Chondrocyte (in vitro differentiated cells): ENCODE results near the gene MED13L. TPM values are rescaled to one million over a fixed set of nuclear protein-coding genes. Genes with fewer than 3 reads are reported as not detected.
A peak's percentile ranks its signal among the peaks of the same experiment; 100 is the strongest.

Experiments
- DNase-seq: peaks from one replicate; pipeline ENCODE4 v3.0.0; 2021; ENCODE audit warnings: mixed read lengths, low spot score
- H3K27ac Mint-ChIP-seq: one replicate; pipeline ENCODE4 v1.8.0; 2021; ENCODE audit warnings: mild to moderate bottlenecking, moderate library complexity, mixed read lengths; ENCODE audit not compliant: unreplicated experiment
- H3K27me3 Mint-ChIP-seq: 2 replicates; pipeline ENCODE4 v1.8.0; 2021; ENCODE audit warnings: low read depth, mixed read lengths
- H3K36me3 Mint-ChIP-seq: 2 replicates; pipeline ENCODE4 v1.8.0; 2021; ENCODE audit warnings: low read depth, mixed read lengths
- H3K4me1 Mint-ChIP-seq: 2 replicates; pipeline ENCODE4 v1.8.0; 2021; ENCODE audit warnings: low read depth, mild to moderate bottlenecking, mixed read lengths
- H3K4me3 Mint-ChIP-seq: one replicate; pipeline ENCODE4 v1.8.0; 2021; ENCODE audit warnings: mild to moderate bottlenecking, moderate library complexity, mixed read lengths; ENCODE audit not compliant: unreplicated experiment
- H3K9me3 Mint-ChIP-seq: 2 replicates; pipeline ENCODE4 v1.8.0; 2021; ENCODE audit warnings: low read depth, mixed read lengths
- CTCF ChIP-seq: fragments of 200-600 bp; sonication (generic); IDR thresholded peaks from 2 replicates; pipeline ENCODE4 v1.5.0; 2021; ENCODE audit warnings: antibody characterized with exemption, mild to moderate bottlenecking, moderate library complexity
- total RNA-seq: library from RNA; stranded (reverse); gene quantifications from 3 replicates; pipeline ENCODE4 v1.2.1, GENCODE V29; 2021

Gene MED13L
- total RNA-seq, 1 donor from 2014 or later = 162 TPM

GRCh38 chr12:116321913-116322312 lies 44.4 kb upstream of the MED13L start:
- Mint-ChIP-seq H3K36me3 (no peaks in the 10 kb centered on the region), H3K4me3 (no peak overlapping the region), H3K27ac (no peak overlapping the region), H3K9me3 (no peaks in the 10 kb centered on the region), H3K27me3 (no peaks in the 10 kb centered on the region), H3K4me1 (peaks cover 46% of the 10 kb centered on the region)
- no peak for DNase-seq
- TF ChIP-seq CTCF = no peak

GRCh38 chr12:116320791-116321217 lies 43.3 kb upstream of the MED13L start:
- TF ChIP-seq CTCF = no peak
- DNase-seq = no peak
- no peaks in the 10 kb centered on the region for H3K9me3 Mint-ChIP-seq
- peak overlapping the region; percentile 91 for H3K27ac Mint-ChIP-seq
- peaks cover 53% of the 10 kb centered on the region for H3K4me1 Mint-ChIP-seq
- H3K36me3 Mint-ChIP-seq = no peaks in the 10 kb centered on the region
- H3K27me3 Mint-ChIP-seq = no peaks in the 10 kb centered on the region
- H3K4me3 Mint-ChIP-seq = no peak overlapping the region

GRCh38 chr12:116319898-116320621 lies 42.6 kb upstream of the MED13L start:
- TF ChIP-seq CTCF = no peak
- Mint-ChIP-seq H3K36me3 (no peaks in the 10 kb centered on the region), H3K27ac (peak overlapping the region; percentile 91), H3K4me3 (peak overlapping the region; percentile 26), H3K9me3 (no peaks in the 10 kb centered on the region), H3K4me1 (peaks cover 53% of the 10 kb centered on the region), H3K27me3 (no peaks in the 10 kb centered on the region)
- no peak for DNase-seq

GRCh38 chr12:116319233-116319897 lies 41.9 kb upstream of the MED13L start:
- Mint-ChIP-seq H3K27me3 (no peaks in the 10 kb centered on the region), H3K9me3 (no peaks in the 10 kb centered on the region), H3K4me1 (peaks cover 56% of the 10 kb centered on the region), H3K36me3 (no peaks in the 10 kb centered on the region), H3K27ac (peak overlapping the region; percentile 91), H3K4me3 (peak overlapping the region; percentile 26)
- no peak for TF ChIP-seq CTCF
- DNase-seq = no peak

GRCh38 chr12:116318576-116319232 lies 41.2 kb upstream of the MED13L start:
- Mint-ChIP-seq H3K4me1 (peaks cover 53% of the 10 kb centered on the region), H3K9me3 (no peaks in the 10 kb centered on the region), H3K36me3 (no peaks in the 10 kb centered on the region), H3K27me3 (no peaks in the 10 kb centered on the region), H3K4me3 (no peak overlapping the region), H3K27ac (peak overlapping the region; percentile 91)
- no peak for TF ChIP-seq CTCF
- DNase-seq = no peak
